LNCaP clone FGC (cell line): ENCODE data around the gene NELL1.

Experiments used
- DNase-seq: peaks from one replicate; pipeline ENCODE4 v3.0.0-alpha.2; 2011; ENCODE audit warnings: low read depth
- H3K4me3 ChIP-seq: 2 replicates; pipeline ENCODE4 v1.5.1; 2011; ENCODE audit warnings: mild to moderate bottlenecking, low read depth, low read length, control low read depth
- TF ChIP-seq, protein P1 (sequence below): IDR thresholded peaks from 2 replicates; pipeline ENCODE4 v1.5.1; 2012; ENCODE audit warnings: mild to moderate bottlenecking; ENCODE audit not compliant: control insufficient read depth, insufficient read depth; ENCODE audit errors: extremely low read depth

Gene NELL1

DNA sequence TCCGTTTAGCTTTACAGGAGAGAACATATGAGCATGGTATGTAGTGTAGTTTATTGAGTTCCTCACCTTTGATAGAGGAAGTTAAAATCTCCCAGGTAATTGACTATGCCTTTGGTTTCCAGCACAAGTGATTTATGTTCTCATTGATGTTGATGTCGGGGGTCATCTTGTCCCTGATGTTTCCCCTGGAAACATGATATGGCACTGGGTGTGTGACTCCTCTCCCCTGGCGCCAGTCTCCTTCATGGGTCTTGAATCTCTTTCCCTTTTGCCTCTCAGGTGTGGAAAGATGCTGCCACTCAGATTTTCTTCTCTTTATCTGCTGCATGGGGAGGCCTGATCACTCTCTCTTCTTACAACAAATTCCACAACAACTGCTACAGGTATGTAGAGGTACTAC, 41.7 kb upstream of the NELL1 start:
- TF ChIP-seq, protein P1, sequence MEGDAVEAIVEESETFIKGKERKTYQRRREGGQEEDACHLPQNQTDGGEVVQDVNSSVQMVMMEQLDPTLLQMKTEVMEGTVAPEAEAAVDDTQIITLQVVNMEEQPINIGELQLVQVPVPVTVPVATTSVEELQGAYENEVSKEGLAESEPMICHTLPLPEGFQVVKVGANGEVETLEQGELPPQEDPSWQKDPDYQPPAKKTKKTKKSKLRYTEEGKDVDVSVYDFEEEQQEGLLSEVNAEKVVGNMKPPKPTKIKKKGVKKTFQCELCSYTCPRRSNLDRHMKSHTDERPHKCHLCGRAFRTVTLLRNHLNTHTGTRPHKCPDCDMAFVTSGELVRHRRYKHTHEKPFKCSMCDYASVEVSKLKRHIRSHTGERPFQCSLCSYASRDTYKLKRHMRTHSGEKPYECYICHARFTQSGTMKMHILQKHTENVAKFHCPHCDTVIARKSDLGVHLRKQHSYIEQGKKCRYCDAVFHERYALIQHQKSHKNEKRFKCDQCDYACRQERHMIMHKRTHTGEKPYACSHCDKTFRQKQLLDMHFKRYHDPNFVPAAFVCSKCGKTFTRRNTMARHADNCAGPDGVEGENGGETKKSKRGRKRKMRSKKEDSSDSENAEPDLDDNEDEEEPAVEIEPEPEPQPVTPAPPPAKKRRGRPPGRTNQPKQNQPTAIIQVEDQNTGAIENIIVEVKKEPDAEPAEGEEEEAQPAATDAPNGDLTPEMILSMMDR: no peak
- DNase-seq: no peak
- H3K4me3 ChIP-seq: no peak overlapping the region

DNA sequence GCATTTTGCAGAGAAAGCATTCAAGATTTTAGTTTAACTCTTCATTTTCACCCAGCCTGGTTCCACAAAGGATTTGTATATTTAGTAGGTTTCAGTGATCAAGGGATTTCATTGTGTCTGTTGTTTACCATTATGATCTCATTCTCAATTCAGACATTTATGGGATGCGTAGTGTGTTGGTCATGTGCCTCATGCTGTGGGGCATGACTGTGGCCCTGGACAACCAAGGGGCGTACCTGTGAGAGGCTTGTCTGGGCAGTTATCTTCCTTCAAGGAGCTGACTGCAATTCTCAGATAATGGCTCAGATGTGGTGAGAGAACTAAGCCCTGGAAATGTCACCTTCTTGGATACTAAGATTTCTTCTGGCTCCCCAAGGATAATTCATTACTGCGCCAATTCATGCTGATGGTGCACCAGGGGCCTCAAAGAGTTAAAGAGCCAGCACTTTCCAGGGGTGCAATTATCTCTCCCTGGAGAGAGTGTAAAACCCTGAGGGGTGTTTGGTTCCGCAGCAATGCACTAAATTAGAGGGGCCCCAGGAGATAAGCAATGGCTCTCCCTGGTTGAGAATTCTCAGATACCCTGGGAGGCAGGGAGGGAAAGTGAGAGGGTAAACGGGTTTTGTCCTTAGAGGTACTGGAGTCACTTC, 37.7 kb upstream of the NELL1 start:
- H3K4me3 ChIP-seq: no peak overlapping the region
- TF ChIP-seq, protein P1: no peak
- DNase-seq: no peak

DNA sequence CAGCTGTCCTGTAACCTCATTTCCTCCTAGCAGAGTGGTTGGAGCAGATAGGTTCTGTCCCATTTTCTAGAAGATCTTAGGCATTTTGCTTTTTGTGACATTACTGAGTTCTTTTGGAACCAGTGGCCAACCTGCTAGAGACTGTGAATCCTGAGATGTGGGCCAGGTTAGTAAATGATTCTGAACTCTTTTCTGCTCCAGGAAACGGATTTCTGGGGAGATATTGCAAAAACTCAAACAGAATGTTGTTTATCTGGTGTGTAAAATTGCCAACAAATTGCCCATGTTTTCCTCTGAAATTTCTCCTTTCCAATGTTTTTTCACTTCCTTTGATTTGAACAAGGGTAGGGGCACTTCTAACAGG, 37.2 kb upstream of the NELL1 start:
- DNase-seq: no peak
- H3K4me3 ChIP-seq: no peak overlapping the region
- TF ChIP-seq, protein P1: no peak

DNA sequence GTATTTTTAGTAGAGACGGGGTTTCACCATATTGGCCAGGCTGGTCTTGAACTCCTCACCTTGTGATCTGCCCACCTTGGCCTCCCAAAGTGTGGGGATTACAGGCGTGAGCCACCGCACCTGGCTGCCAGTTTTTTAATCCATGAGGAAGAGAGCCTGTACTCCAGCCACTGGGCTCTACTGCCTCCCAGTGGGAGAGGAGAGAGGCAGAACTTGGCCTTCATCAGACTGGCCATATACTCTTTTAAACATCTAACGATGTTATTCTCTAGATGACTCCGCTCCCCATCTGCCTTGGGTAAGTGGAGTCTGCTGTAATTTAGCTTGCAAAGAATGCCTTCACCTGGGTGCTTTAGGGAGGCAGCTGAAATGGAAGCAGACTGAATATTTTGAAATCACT, 35.3 kb upstream of the NELL1 start:
- TF ChIP-seq, protein P1: peak; percentile 52
- H3K4me3 ChIP-seq: no peak overlapping the region
- no peak for DNase-seq

DNA sequence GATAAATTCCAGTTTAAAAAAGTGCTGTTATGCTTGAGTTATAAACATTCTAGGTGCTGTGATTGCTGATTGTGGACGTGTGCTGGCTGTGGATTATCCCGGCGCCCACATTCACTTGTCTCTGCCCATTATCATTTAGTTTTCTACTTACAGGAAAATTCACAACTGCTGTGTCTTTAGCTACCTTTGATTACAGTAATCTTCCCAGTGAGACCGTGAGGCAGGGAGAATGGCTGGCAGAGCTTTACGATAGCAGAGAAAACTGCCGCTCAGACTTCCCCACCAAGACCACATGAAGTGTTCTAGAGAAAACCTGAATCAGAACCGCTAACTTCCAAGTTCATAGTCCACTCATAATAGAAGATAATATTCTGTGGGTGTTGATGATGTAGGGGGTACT, 34.6 kb upstream of the NELL1 start:
- no peak overlapping the region for H3K4me3 ChIP-seq
- TF ChIP-seq, protein P1: no peak
- no peak for DNase-seq

DNA sequence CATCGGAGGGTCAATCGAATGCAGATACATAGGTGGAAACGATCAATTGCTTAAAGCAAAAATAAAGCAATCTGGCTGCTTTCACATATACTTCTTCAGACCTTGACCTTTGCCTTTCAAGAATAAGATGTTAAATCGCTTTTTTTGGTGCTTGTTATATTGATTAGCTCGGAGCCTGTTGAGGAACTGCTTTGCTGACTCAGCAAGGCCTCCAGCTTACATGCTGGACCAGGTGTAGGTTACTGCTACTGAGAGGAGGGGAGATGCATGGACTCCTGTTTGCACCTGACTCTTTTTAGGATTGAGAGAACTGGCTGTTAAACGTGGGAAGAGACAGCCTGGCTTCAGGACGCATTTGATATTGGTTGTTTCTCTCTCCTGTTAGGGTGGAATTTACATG, 31.3 kb upstream of the NELL1 start:
- TF ChIP-seq, protein P1: no peak
- no peak overlapping the region for H3K4me3 ChIP-seq
- DNase-seq: no peak

DNA sequence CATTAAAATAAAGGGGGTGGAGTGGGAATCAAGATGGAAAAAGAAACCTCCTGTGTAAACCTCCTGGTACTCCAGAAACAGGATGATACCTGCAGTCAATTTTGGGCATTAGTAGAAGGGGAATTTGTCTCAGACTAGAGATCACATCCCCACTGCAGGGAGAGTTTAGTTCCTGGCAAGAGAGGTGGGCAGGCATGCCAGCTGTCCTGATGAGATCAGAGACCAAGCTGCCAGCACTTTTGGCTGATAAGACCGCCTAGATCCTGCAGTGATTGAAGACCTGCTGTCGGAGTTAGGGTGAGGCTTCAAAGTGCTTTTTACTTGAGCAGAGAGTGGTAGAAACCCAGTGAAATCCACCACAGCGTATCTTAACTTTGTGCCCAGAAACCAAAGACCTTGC, 29.7 kb upstream of the NELL1 start:
- TF ChIP-seq, protein P1: no peak
- no peak for DNase-seq
- no peak overlapping the region for H3K4me3 ChIP-seq
